ENCODE results near the gene FREY1.

FREY1 gene

DNA sequence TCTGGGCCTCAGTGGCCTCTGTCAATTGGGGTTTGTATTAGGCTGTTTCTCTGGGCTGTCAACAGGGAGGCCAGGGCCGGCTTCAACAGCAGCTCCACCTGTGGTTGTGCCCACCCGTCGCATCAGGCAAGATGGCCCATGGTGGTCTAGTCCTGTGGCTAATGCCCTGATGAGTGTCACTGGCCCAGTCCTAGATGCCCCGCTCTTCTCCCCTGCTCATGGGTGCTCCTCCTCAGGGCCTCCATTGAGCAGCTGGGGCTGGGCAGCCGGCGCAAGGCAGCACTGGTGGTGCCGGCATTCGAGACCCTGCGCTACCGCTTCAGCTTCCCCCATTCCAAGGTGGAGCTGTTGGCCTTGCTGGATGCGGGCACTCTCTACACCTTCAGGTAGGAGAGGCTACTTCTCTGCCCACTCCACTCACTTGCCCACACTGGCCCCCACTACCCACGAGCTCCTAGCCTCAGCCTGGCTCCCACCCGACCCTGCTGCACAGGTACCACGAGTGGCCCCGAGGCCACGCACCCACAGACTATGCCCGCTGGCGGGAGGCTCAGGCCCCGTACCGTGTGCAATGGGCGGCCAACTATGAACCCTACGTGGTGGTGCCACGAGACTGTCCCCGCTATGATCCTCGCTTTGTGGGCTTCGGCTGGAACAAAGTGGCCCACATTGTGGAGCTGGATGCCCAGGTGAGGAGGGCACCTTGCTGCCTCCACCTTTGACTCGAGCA is 20.8 kb upstream of the FREY1 start:
- no peak for DNase-seq

DNA sequence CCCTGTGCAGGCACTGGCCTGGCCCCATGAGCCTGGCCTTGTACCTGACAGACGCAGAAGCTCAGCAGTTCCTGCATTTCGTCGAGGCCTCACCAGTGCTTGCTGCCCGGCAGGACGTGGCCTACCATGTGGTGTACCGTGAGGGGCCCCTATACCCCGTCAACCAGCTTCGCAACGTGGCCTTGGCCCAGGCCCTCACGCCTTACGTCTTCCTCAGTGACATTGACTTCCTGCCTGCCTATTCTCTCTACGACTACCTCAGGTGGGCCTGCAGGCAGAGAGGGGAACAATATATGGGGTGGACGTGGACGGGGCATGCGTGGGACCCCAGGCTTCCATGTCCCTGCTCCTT is 20.2 kb upstream of the FREY1 start:
- DNase-seq = no peak

DNA sequence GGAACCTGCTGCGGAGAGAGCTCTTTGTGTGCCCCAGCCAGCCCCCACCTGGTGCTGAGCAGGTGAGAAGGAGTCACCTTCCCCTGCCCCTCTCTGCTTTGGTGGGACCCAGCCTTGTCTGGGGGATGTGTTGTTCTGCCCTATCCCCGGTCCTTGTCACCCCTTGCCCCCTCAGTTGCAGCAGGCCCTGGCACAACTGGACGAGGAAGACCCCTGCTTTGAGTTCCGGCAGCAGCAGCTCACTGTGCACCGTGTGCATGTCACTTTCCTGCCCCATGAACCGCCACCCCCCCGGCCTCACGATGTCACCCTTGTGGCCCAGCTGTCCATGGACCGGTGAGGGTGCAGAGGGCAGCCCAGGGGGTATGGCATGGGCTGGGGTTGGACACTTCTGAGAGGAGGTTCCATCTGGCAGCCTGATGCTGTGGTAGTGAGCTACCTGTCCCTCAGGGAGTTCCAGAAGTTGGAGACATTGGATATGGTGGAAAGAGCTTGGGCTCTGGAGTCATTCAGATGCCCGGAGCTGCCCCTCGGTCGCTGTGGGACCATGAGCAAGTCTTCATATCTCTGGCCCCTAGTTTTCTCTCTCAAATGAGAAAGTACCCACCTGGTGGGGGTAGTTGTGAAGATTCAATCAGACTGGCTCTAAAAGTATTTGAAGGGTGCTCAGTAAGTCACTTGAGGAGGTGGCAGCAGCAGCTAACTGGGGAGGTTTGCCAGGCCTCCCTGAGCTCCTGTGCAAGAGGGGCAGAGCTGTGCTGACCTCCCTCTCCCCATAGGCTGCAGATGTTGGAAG is 19.7 kb upstream of the FREY1 start:
- DNase-seq = no peak

DNA sequence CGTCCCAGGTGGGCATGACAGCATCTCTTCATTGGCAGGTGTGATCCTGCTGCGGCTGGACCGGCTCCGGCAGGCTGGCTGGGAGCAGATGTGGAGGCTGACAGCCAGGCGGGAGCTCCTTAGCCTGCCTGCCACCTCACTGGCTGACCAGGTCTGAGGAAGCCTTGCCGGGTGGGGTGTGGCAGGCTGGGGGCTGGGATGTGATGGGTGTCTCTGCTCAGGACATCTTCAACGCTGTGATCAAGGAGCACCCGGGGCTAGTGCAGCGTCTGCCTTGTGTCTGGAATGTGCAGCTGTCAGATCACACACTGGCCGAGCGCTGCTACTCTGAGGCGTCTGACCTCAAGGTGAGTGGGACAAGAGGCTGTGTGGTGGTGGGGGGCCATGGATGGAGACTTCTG is 18.9 kb upstream of the FREY1 start:
- no peak for DNase-seq

DNA sequence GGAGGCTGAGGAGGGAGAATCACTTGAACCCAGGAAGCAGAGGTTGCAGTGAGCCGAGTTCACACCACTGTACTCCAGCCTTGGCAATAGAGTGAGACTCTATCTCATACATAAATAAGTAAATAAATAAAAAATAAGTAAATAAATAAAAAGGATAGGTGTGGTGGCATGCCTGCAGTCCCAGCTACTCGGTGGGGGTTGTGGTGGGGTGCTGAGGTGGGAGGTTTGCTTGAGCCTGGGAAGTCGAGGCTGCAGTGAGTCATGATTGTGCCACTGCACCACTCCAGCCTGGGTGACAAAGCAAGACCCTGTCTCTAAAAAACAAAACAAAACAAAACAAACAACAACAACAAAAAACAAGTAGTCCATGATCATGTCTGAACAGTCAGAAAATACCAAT is 18.5 kb upstream of the FREY1 start:
- no peak for DNase-seq

DNA sequence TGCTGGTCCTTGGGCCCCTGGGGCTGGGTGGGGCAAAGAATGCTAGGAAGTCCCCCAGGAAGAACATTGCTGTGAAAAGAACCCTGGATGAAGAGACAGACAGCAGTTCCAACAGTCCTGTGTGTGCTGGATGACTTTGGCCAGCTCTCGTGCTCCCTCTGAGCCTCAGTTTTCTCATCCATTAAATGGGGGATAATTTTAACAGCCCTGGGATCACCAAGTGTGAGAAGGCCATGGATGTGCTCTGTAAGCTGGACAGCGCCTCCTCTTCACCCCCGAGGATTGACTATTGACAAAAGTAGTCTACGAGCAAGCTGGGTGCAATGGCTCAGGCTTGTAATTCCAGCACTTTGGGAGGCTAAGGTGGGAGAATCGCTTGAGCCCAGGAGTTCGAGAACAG is 17.9 kb upstream of the FREY1 start:
- DNase-seq = no peak

DNA sequence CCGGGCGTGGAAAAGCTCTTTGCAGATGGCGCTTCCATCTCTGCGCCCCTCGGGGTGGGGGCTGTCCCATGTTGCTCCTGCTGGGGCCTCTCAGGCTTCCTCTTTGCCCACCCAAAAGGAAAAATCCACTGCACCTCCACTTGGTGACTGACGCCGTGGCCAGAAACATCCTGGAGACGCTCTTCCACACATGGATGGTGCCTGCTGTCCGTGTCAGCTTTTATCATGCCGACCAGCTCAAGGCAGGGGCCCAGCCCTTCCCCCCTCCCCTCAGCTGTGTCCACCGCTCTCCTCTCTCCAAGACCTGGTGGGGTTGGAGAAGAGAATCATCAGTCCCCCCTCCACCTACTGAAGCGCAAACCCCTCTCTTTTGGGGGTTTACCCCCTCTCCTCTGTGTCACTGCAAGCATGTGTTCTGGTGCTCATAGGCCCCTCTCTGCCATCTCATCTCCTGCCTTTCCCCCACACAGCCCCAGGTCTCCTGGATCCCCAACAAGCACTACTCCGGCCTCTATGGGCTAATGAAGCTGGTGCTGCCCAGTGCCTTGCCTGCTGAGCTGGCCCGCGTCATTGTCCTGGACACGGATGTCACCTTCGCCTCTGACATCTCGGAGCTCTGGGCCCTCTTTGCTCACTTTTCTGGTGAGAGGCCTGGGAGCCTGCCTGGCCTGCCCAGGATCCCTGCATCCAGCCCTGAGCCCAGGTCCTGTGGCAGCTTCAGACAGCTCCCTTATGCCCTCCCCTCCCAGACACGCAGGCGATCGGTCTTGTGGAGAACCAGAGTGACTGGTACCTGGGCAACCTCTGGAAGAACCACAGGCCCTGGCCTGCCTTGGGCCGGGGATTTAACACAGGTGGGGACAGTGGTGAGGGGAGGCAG is 17.2 kb upstream of the FREY1 start:
- no peak for DNase-seq

DNA sequence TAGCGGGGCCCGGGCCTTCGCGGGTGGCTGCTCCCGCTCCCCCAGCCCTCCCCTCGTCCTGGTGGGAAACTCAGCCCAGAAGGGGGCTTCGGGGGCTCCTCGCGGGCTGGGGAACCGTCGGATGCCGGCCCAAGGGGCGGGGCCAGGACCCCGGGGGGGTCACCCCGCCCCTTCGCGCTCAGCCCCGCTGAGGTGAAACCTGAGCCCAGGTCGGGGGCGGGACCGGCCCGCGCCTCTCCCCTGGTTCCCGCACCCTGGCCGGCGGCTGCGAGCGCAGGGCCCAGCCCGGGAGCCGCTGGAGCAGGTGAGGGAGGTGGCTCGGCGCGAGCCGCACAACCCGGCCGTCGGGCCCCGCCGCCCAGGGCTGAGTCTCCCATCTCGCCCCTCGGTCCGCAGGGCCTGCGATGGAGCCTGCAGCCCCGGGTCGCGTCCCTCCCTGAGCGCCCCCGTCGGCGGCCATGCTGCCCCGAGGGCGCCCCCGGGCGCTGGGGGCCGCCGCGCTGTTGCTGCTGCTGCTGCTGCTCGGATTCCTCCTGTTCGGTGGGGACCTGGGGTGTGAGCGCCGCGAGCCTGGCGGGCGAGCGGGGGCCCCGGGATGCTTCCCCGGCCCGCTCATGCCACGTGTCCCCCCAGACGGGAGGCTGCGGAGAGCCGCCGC is 15.5 kb upstream of the FREY1 start, which contains the start of gene LARGE2:
TSS of gene LARGE2 (plus strand) at position 232 of the 658 bp plus-strand sequence. CDS start at position 459, 227 bp downstream.
- no peak for DNase-seq

DNA sequence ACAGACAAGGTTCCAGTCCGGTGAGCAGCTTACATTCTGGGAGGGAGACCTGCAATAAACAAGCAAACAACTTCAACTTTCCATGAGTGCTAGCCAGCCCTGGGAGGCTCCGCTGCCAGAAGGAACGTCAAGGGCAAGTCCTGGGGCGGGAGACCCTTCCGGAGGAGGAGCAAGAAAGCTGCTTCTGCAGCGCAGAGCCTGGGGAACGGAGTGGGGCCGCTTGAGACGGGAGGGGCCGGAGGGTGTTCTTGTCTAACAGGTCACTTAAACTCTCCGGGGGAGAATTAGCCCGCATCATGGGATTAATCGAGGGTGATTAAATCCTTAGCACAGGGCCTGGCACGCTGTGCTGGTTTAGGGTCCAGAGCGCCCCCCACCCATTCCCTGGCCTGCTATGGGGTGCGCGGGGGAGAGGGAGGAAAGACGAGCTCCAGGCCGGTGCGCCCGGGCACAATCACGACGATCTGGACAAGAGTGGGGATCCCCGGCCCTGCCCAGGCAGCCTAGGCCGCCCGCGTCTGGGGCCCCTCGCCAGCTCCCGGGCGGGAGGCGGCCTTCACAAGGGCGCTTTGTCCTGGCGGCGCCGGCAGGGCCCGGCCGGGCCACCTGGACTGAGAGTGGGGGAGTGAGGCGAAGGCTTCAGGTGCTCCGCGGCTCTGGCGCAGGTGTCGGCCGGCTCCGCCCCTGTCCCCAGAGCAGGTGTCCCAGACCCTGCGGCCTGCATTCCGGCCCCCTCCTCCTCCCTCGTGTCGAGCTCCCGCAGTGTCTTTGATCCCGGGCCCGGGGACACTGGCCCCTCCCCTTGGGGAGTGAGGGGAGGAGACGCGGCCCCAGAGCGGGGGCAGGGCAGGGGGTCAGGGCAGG is 14.7 kb upstream of the FREY1 start:
- DNase-seq = no peak

DNA sequence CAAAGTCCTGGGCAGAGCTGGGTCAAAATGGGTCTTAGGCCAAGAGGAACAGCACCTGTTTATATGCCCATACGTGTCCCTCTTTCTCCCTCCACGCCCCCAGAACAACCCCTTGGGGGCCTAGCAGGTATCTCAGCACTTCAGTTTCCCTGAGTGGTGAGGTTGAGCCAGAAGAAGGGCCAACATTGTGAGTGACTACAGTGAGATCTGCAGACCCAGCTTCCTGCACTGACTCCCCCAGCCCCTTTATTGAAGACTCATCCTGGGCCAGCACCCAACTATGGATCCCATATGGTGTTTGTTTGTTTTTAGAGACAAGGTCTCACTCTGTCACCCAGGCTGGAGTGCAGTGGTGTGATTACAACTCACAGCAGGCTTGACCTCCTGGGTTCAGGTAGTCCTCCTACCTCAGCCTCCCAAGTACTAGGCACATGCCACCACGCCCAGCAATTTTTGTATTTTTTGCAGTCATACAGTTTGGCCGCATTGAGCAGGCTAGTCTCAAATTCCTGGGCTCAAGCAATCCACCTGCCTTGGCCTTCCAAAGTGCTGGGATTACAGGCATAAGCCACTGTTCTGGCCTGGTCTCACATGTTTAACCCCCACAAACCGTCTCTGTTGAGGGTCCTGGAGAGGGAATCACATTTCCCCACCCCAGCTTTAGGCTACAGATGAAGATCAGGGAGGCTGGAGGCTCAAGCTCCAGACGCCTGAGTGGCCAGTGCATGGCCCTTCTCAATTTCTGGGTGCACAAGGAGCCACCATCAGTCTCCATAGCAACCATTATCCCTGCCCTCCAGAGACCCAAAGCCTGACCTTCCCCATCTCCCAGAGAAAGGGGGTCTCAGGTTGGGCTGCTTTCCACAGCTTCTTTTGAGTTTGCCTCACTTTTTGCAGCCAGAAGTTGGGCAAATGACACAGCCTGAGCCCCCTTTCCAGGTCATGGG is 13.7 kb upstream of the FREY1 start:
- no peak for DNase-seq

DNA sequence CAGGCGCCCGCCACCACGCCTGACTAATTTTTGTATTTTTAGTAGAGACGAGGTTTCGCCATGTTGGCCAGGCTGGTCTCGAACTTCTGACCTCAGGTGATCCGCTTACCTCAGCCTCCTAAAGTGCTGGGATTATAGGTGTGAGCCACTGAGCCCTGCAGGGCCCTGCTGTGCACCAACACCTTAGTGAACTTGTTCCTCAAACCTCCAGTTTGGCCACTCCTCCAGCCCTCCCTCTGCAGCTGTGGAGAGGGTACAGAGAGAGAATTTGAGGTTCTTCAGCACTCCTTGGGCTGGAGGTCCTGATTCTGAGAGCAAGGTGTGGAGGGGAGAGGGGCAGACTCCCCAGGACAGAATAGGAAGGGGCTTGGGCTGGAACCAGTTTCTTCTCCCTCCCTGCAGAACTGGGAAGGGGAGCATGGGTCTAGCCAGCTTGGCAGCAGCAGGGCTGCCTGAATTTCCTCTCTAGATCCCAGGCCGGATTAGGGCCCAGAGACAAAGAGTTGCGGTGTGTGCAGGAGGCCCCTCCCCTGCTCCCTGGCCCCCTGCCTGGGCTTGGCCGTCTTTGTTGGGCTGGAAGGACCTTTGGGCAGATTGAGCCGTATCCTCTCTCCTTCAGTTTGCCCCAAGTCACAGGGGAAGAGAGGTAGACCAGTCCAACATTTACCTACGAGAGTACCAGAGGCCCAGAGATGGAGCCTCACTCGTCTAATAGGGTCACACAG is 12.9 kb upstream of the FREY1 start:
- no peak for DNase-seq

DNA sequence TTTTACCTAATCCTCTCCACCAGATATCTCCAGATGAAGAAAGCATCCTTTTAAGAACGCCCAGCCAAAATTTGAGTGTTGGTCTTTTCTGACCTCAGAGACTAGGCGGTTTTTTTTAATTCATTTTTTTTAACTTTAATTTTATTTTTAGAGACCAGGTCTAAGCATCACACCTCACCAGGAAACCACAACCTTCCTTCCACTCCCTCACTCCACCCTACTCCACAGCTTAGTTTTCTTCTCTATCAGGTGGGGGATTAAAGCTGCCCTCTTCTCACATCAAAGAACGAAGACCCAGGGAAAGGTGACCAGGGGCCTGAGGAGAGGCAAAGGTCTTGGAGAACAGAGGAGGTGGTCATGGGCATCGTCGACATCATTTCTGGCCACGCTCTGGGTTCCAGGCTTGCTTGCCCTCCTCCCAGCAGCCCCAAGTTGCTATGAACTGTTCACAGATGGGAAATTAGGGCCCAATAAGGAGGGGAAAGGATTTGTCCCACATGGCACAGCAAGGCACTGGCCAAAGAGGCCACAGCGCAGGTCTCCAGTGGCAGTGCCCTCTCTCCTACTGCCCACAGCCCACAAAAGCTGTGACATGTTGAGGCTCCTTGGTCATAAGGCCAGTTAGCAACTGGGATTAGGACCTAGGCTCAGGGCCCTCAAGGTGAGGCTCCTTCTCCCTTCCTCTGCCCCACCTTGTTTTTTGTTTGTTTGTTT is 12.0 kb upstream of the FREY1 start:
- no peak for DNase-seq

DNA sequence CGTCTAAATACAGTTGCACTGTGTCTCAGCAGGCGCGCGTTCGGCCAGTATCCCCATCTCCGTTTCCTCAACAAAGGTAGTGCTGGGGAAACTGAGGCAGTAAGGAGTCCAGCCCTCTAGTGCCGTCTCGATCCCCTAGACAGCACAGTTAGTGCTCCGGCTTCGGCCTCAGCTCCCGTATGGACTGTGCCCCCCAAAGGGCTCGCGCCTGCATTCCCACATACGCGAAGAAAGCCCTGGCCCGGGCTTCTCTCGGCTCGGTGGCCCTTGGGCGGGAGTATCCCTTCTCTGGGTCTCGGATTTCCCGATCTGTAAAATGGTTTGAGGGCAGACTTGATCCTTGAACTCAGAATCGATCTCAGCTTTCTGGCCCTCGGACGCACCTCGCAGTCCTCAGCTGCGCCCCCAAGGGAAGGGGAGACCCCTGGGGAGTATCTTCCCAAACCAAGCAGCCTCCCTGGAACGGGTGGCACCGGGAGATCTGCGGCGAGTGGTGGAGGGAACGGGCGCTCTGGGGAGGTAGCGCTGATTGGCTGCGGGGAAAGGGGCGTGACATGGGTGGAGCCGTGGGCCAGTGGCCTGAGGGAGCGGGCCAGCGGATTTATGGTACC is 11.4 kb upstream of the FREY1 start:
- peak; percentile 64 to 84 for DNase-seq

DNA sequence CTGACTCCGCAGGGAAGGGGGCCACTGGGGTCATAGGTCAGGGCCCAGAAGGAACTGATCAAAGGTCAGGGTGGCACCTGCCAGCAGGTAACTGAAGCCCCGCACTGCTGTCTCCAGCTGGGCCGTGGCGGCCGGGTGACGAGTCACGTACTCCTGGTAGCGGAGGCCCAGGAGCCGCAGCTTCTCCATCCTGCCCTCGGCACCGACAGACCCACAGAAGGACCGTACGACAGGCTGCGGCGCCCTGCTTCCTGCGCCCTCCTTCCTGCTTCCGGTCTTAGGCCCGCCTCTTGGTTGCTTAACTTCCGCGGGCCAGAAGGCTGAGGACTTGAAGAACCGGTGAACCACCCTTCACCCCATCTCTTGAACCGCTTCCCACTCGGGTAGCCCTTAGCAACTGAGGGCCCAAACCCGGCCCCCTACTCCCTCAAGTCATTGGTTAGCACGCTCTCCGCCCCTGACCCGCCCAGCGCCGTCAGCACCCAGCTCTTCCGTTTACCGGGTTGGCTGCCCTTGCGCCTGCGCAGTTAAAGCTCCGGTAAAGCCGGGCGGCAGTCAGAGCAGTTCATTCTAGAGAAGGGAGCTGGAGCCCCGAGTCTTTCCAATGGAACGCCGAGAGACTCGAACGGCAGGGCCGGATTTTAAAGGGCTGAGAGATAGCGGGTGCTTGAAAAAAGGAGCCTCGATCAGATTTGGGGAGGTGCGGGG is 10.7 kb upstream of the FREY1 start, which contains the start of gene PEX16:
TSS of gene PEX16 (minus strand) at position 255 of the 708 bp plus-strand sequence. CDS start at position 189, 66 bp downstream.
- DNase-seq = peak; percentile 98 to 99

DNA sequence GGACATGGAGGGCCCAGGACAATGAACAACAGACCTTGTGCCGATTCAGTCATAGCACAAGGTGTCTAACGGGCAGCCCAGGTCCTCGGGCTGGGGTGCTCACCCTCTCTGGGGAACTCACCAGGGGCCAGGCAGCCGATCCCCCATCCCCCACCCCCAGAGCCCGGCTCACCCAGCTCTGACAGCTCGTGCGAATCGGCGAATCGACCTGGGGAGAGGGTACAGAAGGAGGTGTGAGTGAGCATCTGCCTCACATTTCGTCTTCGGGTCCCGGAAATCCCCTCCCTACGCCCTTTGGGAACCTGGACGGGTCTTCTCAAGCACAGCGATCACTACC is 10.2 kb upstream of the FREY1 start:
- DNase-seq = no peak

DNA sequence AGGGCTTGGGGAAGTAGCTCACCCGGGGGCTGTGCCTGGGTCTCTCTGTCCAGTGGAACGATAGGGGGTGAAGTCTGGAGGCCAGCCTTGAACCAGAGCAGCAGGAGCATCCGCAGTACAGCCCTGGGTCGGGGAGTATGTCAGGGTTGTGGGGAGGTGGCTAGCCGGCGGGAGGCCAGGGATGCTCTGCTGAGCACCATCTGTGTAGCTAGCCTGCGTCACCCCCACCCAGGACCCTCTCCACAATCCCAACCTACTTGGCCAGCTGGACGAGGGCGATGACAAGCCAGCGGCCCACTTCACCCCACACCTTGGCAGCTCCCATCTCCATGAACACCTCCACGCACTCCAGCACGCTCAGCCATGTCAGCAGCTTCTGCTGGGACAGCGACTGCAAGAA is 8.4 kb upstream of the FREY1 start:
- no peak for DNase-seq

DNA sequence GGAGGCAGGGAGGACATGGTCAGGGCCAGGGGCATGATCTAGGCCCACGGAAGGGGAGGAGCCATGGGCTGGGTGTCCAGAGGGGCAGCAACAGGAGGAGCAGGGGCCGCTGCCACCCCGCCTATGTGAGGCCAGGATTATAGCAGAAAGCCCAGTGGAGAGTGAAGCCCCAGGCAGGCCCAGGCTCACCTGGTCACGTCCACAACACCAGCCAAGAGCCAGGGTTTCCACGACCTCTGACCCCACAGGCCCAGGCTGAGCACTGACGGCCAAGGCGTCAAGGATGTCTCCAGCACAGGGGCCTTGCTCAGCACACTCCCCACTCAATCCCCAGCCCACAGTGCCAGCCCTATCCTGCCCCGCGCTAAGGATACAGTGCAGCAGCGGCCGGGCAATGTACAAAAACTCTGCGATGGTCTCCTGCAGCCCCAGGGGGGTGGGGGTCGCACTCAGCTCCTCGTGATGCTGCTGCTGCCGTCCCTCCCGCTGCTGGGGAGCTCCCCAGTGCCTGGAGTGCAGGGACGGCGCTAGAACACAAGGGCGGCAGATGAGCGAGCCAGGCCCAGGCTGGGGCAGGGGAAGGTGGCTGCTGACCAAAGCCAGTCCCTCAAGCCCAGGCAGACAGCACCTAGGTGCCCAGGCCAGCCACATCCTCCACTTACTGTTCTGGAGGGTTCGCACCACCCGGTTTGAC is 7.0 kb upstream of the FREY1 start:
- DNase-seq = no peak

DNA sequence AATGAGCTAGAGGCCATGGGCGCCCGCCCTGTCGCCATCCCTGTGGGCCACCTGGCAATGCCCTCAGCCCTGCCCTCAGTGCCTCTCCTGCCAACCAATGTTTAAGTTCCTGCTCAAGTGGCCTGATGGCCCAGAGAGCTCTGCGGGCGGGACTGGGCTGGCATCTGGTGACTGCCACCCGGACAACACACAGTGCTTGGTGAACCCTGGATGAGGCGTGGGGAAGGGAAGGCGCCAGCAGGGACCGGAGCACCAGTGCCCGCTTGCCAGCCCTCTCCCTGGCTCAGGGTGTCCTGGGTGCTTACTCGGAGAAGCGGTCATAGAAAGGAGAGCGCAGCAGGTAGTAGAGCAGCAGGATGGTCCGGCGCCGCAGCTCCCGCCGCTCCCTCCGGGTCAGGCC is 6.4 kb upstream of the FREY1 start:
- DNase-seq = no peak

All from inflammatory macrophage treated with lipopolysaccharide for 1 hour (primary cell).